ENCODE data around the gene SLC29A4.

DNA sequence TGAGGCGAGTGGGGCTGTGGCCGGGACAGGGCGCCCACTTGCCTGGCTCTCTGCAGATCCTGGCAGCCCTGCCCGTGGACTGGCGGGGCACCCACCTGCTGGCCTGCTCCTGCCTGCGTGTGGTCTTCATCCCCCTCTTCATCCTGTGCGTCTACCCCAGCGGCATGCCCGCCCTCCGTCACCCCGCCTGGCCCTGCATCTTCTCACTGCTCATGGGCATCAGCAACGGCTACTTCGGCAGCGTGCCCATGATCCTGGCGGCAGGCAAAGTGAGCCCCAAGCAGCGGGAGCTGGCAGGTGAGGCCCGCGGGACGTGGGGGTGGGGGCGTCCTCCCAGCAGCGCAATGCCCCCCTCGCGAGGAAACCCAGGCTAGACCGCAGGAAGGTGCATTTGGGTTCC is 17.6 kb downstream of the SLC29A4 start:
- TF ChIP-seq, protein P1, sequence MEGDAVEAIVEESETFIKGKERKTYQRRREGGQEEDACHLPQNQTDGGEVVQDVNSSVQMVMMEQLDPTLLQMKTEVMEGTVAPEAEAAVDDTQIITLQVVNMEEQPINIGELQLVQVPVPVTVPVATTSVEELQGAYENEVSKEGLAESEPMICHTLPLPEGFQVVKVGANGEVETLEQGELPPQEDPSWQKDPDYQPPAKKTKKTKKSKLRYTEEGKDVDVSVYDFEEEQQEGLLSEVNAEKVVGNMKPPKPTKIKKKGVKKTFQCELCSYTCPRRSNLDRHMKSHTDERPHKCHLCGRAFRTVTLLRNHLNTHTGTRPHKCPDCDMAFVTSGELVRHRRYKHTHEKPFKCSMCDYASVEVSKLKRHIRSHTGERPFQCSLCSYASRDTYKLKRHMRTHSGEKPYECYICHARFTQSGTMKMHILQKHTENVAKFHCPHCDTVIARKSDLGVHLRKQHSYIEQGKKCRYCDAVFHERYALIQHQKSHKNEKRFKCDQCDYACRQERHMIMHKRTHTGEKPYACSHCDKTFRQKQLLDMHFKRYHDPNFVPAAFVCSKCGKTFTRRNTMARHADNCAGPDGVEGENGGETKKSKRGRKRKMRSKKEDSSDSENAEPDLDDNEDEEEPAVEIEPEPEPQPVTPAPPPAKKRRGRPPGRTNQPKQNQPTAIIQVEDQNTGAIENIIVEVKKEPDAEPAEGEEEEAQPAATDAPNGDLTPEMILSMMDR (IDR thresholded peaks at IDR 0.05 in 2 of 3, conservative IDR thresholded peaks at IDR 0.05 in 1 of 3; ENCODE audit: borderline replicate concordance in 1 of 3, insufficient read depth in 1 of 3, low read depth in 2 of 3, low read length in 2 of 3): no peak
- no peak for TF ChIP-seq POLR2A (IDR thresholded peaks at IDR 0.05; ENCODE audit: borderline replicate concordance, extremely low read depth, insufficient read depth, insufficient read length)
- no peak for TF ChIP-seq SRF (IDR thresholded peaks at IDR 0.05; ENCODE audit: low read depth)
- TF ChIP-seq SIN3A (IDR thresholded peaks at IDR 0.05; ENCODE audit: low read depth): no peak
- no peak for TF ChIP-seq YY1 (IDR thresholded peaks at IDR 0.05; ENCODE audit: extremely low read depth, insufficient replicate concordance, low read depth, low read length)
- no peak for TF ChIP-seq EZH2 (IDR thresholded peaks at IDR 0.05)
- TF ChIP-seq POLR2AphosphoS5 (IDR thresholded peaks at IDR 0.05; ENCODE audit: low read depth, low read length): no peak
